Activated naive CD8-positive, alpha-beta T cell treated with anti-CD3 and anti-CD28 coated beads for 36 hours (primary cell): Measurements from ENCODE around the gene DCDC2C. TPM values are rescaled to one million over a fixed set of nuclear protein-coding genes. Genes with fewer than 3 reads are reported as not detected.

ENCODE experiments used
- DNase-seq: peaks from one replicate; pipeline ENCODE4 v3.0.0; 2021
- H3K27ac Mint-ChIP-seq: one replicate; pipeline ENCODE4 v1.8.0; 2022; ENCODE audit warnings: mild to moderate bottlenecking, moderate library complexity, mixed read lengths
- H3K27me3 Mint-ChIP-seq: one replicate; pipeline ENCODE4 v1.8.0; 2022; ENCODE audit warnings: mild to moderate bottlenecking, mixed read lengths
- H3K36me3 Mint-ChIP-seq: one replicate; pipeline ENCODE4 v1.8.0; 2021; ENCODE audit warnings: mild to moderate bottlenecking, mixed read lengths
- H3K4me1 Mint-ChIP-seq: one replicate; pipeline ENCODE4 v1.8.0; 2021; ENCODE audit warnings: mixed read lengths
- H3K4me3 Mint-ChIP-seq: one replicate; pipeline ENCODE4 v1.8.0; 2022; ENCODE audit warnings: mild to moderate bottlenecking, moderate library complexity, mixed read lengths
- H3K9me3 Mint-ChIP-seq: one replicate; pipeline ENCODE4 v1.8.0; 2022; ENCODE audit warnings: mixed read lengths
- total RNA-seq, 2 experiments: library from RNA; stranded (reverse); gene quantifications; one replicate each; pipeline ENCODE4 v1.2.3, GENCODE V29; 2021

The DCDC2C gene
- total RNA-seq, 2 experiments from 2014 or later, result not detected

GRCh38 chr2:3741867-3742602, 38.7 kb downstream of the DCDC2C start:
- Mint-ChIP-seq H3K36me3 (no peaks in the 10 kb centered on the region), H3K27me3 (peaks cover 21% of the 10 kb centered on the region), H3K9me3 (no peaks in the 10 kb centered on the region), H3K4me1 (no peaks in the 10 kb centered on the region), H3K27ac (no peak overlapping the region), H3K4me3 (no peak overlapping the region)
- no peak for DNase-seq

GRCh38 chr2:3742743-3743508, 39.6 kb downstream of the DCDC2C start:
- no peak overlapping the region for H3K4me3 Mint-ChIP-seq

GRCh38 chr2:3743951-3744555, 40.7 kb downstream of the DCDC2C start:
- H3K27ac Mint-ChIP-seq, result no peak overlapping the region
- no peak overlapping the region for H3K4me3 Mint-ChIP-seq
- no peaks in the 10 kb centered on the region for H3K36me3 Mint-ChIP-seq
- H3K27me3 Mint-ChIP-seq, result peaks cover 24% of the 10 kb centered on the region
- no peak for DNase-seq
- H3K9me3 Mint-ChIP-seq, result no peaks in the 10 kb centered on the region
- H3K4me1 Mint-ChIP-seq, result no peaks in the 10 kb centered on the region

More at GRCh38 chr2:3742743-3743508, 39.6 kb downstream of the DCDC2C start:
- Mint-ChIP-seq H3K36me3 (no peaks in the 10 kb centered on the region), H3K27ac (no peak overlapping the region), H3K4me1 (no peaks in the 10 kb centered on the region), H3K27me3 (peaks cover 25% of the 10 kb centered on the region), H3K9me3 (no peaks in the 10 kb centered on the region)
- no peak for DNase-seq

- no peaks in the 10 kb centered on the region for H3K9me3 Mint-ChIP-seq
- H3K27me3 Mint-ChIP-seq, result peaks cover 23% of the 10 kb centered on the region
- DNase-seq, result no peak
- H3K36me3 Mint-ChIP-seq, result no peaks in the 10 kb centered on the region
- no peak overlapping the region for H3K4me3 Mint-ChIP-seq
- H3K4me1 Mint-ChIP-seq, result no peaks in the 10 kb centered on the region
- no peak overlapping the region for H3K27ac Mint-ChIP-seq
Measured at GRCh38 chr2:3745920-3746319, 42.5 kb downstream of the DCDC2C start.

- H3K4me1 Mint-ChIP-seq, result no peaks in the 10 kb centered on the region
- no peak overlapping the region for H3K4me3 Mint-ChIP-seq
- no peak for DNase-seq
- no peaks in the 10 kb centered on the region for H3K9me3 Mint-ChIP-seq
- H3K36me3 Mint-ChIP-seq, result no peaks in the 10 kb centered on the region
- H3K27ac Mint-ChIP-seq, result no peak overlapping the region
- H3K27me3 Mint-ChIP-seq, result peaks cover 19% of the 10 kb centered on the region
Measured at GRCh38 chr2:3747032-3747654, 43.8 kb downstream of the DCDC2C start.

GRCh38 chr2:3747826-3748225, 44.5 kb downstream of the DCDC2C start:
- H3K27me3 Mint-ChIP-seq, result peaks cover 16% of the 10 kb centered on the region
- no peak for DNase-seq
- no peaks in the 10 kb centered on the region for H3K4me1 Mint-ChIP-seq
- H3K36me3 Mint-ChIP-seq, result no peaks in the 10 kb centered on the region
- no peak overlapping the region for H3K27ac Mint-ChIP-seq
- H3K4me3 Mint-ChIP-seq, result no peak overlapping the region
- H3K9me3 Mint-ChIP-seq, result no peaks in the 10 kb centered on the region

- Mint-ChIP-seq H3K36me3 (no peaks in the 10 kb centered on the region), H3K4me1 (no peaks in the 10 kb centered on the region), H3K27me3 (peaks cover 16% of the 10 kb centered on the region), H3K27ac (no peak overlapping the region), H3K9me3 (no peaks in the 10 kb centered on the region), H3K4me3 (no peak overlapping the region)
- no peak for DNase-seq
Measured at GRCh38 chr2:3749201-3749600, 45.8 kb downstream of the DCDC2C start.

GRCh38 chr2:3751251-3751650, 47.9 kb downstream of the DCDC2C start:
- H3K27me3 Mint-ChIP-seq, result peaks cover 16% of the 10 kb centered on the region
- no peaks in the 10 kb centered on the region for H3K36me3 Mint-ChIP-seq
- no peaks in the 10 kb centered on the region for H3K4me1 Mint-ChIP-seq
- no peaks in the 10 kb centered on the region for H3K9me3 Mint-ChIP-seq
- H3K4me3 Mint-ChIP-seq, result no peak overlapping the region
- H3K27ac Mint-ChIP-seq, result no peak overlapping the region
- no peak for DNase-seq

- Mint-ChIP-seq H3K36me3 (no peaks in the 10 kb centered on the region), H3K27me3 (peaks cover 16% of the 10 kb centered on the region), H3K9me3 (no peaks in the 10 kb centered on the region), H3K27ac (no peak overlapping the region), H3K4me1 (no peaks in the 10 kb centered on the region), H3K4me3 (no peak overlapping the region)
- DNase-seq, result no peak
Measured at GRCh38 chr2:3751806-3752205, 48.4 kb downstream of the DCDC2C start.

- Mint-ChIP-seq H3K9me3 (no peaks in the 10 kb centered on the region), H3K27me3 (peaks cover 17% of the 10 kb centered on the region), H3K27ac (no peak overlapping the region), H3K36me3 (no peaks in the 10 kb centered on the region), H3K4me3 (no peak overlapping the region), H3K4me1 (no peaks in the 10 kb centered on the region)
- DNase-seq, result no peak
Measured at GRCh38 chr2:3752376-3752775, 49.0 kb downstream of the DCDC2C start.

GRCh38 chr2:3753561-3753960, 50.2 kb downstream of the DCDC2C start:
- Mint-ChIP-seq H3K4me1 (no peaks in the 10 kb centered on the region), H3K9me3 (no peaks in the 10 kb centered on the region), H3K4me3 (no peak overlapping the region), H3K27ac (no peak overlapping the region), H3K27me3 (peaks cover 19% of the 10 kb centered on the region), H3K36me3 (no peaks in the 10 kb centered on the region)
- DNase-seq, result no peak

GRCh38 chr2:3754280-3754679, 50.9 kb downstream of the DCDC2C start:
- H3K9me3 Mint-ChIP-seq, result no peaks in the 10 kb centered on the region
- H3K36me3 Mint-ChIP-seq, result no peaks in the 10 kb centered on the region
- no peak overlapping the region for H3K4me3 Mint-ChIP-seq
- H3K4me1 Mint-ChIP-seq, result no peaks in the 10 kb centered on the region
- no peak overlapping the region for H3K27ac Mint-ChIP-seq
- peaks cover 19% of the 10 kb centered on the region for H3K27me3 Mint-ChIP-seq
- DNase-seq, result no peak

- no peak for DNase-seq
- peaks cover 19% of the 10 kb centered on the region for H3K27me3 Mint-ChIP-seq
Measured at GRCh38 chr2:3754795-3755194, 51.4 kb downstream of the DCDC2C start.

GRCh38 chr2:3755277-3755676, 51.9 kb downstream of the DCDC2C start:
- H3K27ac Mint-ChIP-seq, result no peak overlapping the region
- H3K36me3 Mint-ChIP-seq, result no peaks in the 10 kb centered on the region
- no peaks in the 10 kb centered on the region for H3K9me3 Mint-ChIP-seq
- no peak overlapping the region for H3K4me3 Mint-ChIP-seq
- H3K27me3 Mint-ChIP-seq, result peaks cover 16% of the 10 kb centered on the region
- H3K4me1 Mint-ChIP-seq, result no peaks in the 10 kb centered on the region
- DNase-seq, result no peak

More at GRCh38 chr2:3754795-3755194, 51.4 kb downstream of the DCDC2C start:
- no peaks in the 10 kb centered on the region for H3K4me1 Mint-ChIP-seq
- H3K9me3 Mint-ChIP-seq, result no peaks in the 10 kb centered on the region
- H3K4me3 Mint-ChIP-seq, result no peak overlapping the region
- no peak overlapping the region for H3K27ac Mint-ChIP-seq
- H3K36me3 Mint-ChIP-seq, result no peaks in the 10 kb centered on the region

GRCh38 chr2:3756306-3756705, 52.9 kb downstream of the DCDC2C start:
- H3K9me3 Mint-ChIP-seq, result no peaks in the 10 kb centered on the region
- no peaks in the 10 kb centered on the region for H3K36me3 Mint-ChIP-seq
- no peak for DNase-seq
- H3K4me1 Mint-ChIP-seq, result no peaks in the 10 kb centered on the region
- H3K27ac Mint-ChIP-seq, result no peak overlapping the region
- H3K27me3 Mint-ChIP-seq, result peaks cover 16% of the 10 kb centered on the region
- H3K4me3 Mint-ChIP-seq, result no peak overlapping the region
